BJ (cell line): ENCODE measurements around the gene SIN3B. TPM values are rescaled to one million over a fixed set of nuclear protein-coding genes. Genes with fewer than 3 reads are reported as not detected.

Experiments used
- CTCF ChIA-PET: fragments of 350-600 bp; formaldehyde crosslinking; extraction: SDS; loops from one replicate; lab custom pipeline; 2021; ENCODE audit warnings: antibody characterized with exemption, inconsistent platforms; lab: Yijun Ruan, JAX
- POLR2A ChIA-PET: fragments of 300-600 bp; sonication (Branson Sonifier 250); formaldehyde crosslinking; extraction: SDS; loops from one replicate; lab custom pipeline; 2021; ENCODE audit warnings: antibody characterized with exemption; lab: Charles Lee
- DNase-seq: peaks from one replicate; pipeline ENCODE4 v3.0.0-alpha.2; 2011; ENCODE audit warnings: low read depth
- H3K27me3 ChIP-seq: 2 replicates; pipeline ENCODE4 v1.6.0; 2011; ENCODE audit warnings: low read length; ENCODE audit not compliant: control insufficient read depth, insufficient read depth
- H3K36me3 ChIP-seq: 2 replicates; pipeline ENCODE4 v1.5.1; 2011; ENCODE audit warnings: low read length; ENCODE audit not compliant: control insufficient read depth, insufficient read depth
- H3K4me3 ChIP-seq: 2 replicates; pipeline ENCODE4 v1.5.1; 2011; ENCODE audit warnings: low read depth, mild to moderate bottlenecking, control low read depth, low read length
- CTCF ChIP-seq: IDR thresholded peaks from 2 replicates; pipeline ENCODE4 v1.5.1; 2011; ENCODE audit warnings: low read depth, mild to moderate bottlenecking, control low read depth, inconsistent platforms, low read length, moderate library complexity; ENCODE audit not compliant: insufficient read depth
- polyA plus RNA-seq: library from polyadenylated mRNA; depleted of rRNA; stranded (reverse); fragments of >200 nt; gene quantifications from 2 replicates; pipeline ENCODE4 v1.2.3, GENCODE V29; 2011; rRNA removed
- small RNA-seq: library from RNA; depleted of rRNA; stranded (forward); fragments of <200 nt; gene quantifications from one replicate; pipeline ENCODE3, GENCODE V24; 2012; ENCODE audit warnings: low replicate concordance, low read depth; ENCODE audit not compliant: insufficient read length

Gene SIN3B
- polyA plus RNA-seq, 1 experiment, result 25.5 TPM

DNA sequence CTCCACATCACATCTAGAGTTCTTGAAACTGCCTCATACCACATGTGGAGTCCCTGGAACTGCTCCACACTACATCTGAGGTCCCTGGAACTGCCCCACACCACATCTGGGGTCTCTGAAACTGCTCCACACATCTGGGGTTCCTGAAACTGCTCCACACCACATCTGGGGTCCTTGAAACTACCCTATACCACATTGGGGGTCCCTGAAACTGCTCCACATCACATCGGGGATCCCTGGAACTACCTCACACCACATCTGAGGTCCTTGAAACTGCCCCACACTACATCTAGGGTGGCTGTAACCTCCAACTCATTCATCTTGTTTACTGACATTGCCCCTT, 93.4 kb downstream of the SIN3B start:
- H3K4me3 ChIP-seq, result no peak overlapping the region
- no peak for TF ChIP-seq CTCF
- DNase-seq, result no peak
- ChIA-PET POLR2A (no interaction called here), CTCF (no interaction called here)
- H3K36me3 ChIP-seq, result no peaks in the 10 kb centered on the region
- no peaks in the 10 kb centered on the region for H3K27me3 ChIP-seq

- no peak for TF ChIP-seq CTCF
- DNase-seq, result no peak
- ChIA-PET CTCF (no interaction called here), POLR2A (no interaction called here)
- Histone ChIP-seq H3K36me3 (no peaks in the 10 kb centered on the region), H3K27me3 (no peaks in the 10 kb centered on the region), H3K4me3 (no peak overlapping the region)
Observed at GRCh38 chr19:16922949-16923348, 93.8 kb downstream of the SIN3B start.

DNA sequence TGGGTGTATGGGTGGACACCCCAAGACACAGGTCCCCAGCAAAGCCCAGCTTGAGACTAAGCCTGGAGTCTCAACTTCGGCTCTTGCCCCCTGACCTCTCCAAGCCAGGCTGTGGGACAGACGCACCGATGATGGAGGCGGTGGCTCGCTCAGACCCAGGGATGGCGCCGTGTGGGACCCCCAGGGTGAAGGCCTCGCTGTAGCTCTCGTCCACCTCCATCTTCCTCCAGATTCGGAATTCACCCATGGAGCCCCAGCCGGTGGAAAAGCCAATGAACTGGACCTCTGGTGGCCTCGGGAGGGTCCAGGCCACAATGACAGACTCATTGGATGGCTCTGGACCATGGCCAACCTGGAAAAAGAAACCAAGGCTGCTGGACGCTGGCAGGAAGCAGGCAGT, 98.7 kb downstream of the SIN3B start:
- CTCF ChIA-PET, result no interaction called here
- H3K27me3 ChIP-seq, result no peaks in the 10 kb centered on the region
- TF ChIP-seq CTCF, result no peak
- DNase-seq, result no peak
- H3K36me3 ChIP-seq, result no peaks in the 10 kb centered on the region
- POLR2A ChIA-PET, result no interaction called here
- H3K4me3 ChIP-seq, result no peak overlapping the region

- ChIA-PET CTCF (no interaction called here), POLR2A (no interaction called here)
- Histone ChIP-seq H3K27me3 (no peaks in the 10 kb centered on the region), H3K36me3 (no peaks in the 10 kb centered on the region), H3K4me3 (no peak overlapping the region)
- TF ChIP-seq CTCF, result no peak
- DNase-seq, result no peak
Observed at GRCh38 chr19:16928351-16928750, 99.2 kb downstream of the SIN3B start.

GRCh38 chr19:16928916-16929315, 99.7 kb downstream of the SIN3B start:
- ChIA-PET POLR2A (no interaction called here), CTCF (no interaction called here)
- TF ChIP-seq CTCF, result no peak
- Histone ChIP-seq H3K27me3 (no peaks in the 10 kb centered on the region), H3K36me3 (no peaks in the 10 kb centered on the region), H3K4me3 (no peak overlapping the region)
- no peak for DNase-seq

Small RNA genes within 50 kb of the gene (small RNA-seq; reads per million reads assigned to genes)
- gene AC008737.3, result not detected
- gene RN7SL823P, result not detected
- not detected for gene RN7SL835P

Other genes starting within 250 kb of the SIN3B start
- 2.9 and 3.9 TPM in 2 replicates for gene MED26, start 201.2 kb upstream of the SIN3B start, polyA plus RNA-seq
- gene SMIM7, start 169.3 kb upstream of the SIN3B start, polyA plus RNA-seq, result 61.4 and 104 TPM in 2 replicates
- gene TMEM38A, start 168.3 kb upstream of the SIN3B start, polyA plus RNA-seq, result 1.2 and 1.6 TPM in 2 replicates
- gene NWD1, start 109.6 kb upstream of the SIN3B start, polyA plus RNA-seq, result not detected in 2 replicates
- gene F2RL3, start 59.6 kb downstream of the SIN3B start, polyA plus RNA-seq, result 0.05 TPM in 1 of 2 replicates, not detected in the other
- 0.89 and 1.1 TPM in 2 replicates for gene CPAMD8, start 197.4 kb downstream of the SIN3B start, polyA plus RNA-seq
- gene HAUS8, start 246.1 kb downstream of the SIN3B start, polyA plus RNA-seq, result 11.0 and 14.0 TPM in 2 replicates
- 26.5 and 40.8 TPM in 2 replicates for gene MYO9B, start 246.4 kb downstream of the SIN3B start, polyA plus RNA-seq